ENCODE measurements around the gene NAT14. TPM values are rescaled to one million over a fixed set of nuclear protein-coding genes. Genes with fewer than 3 reads are reported as not detected.

NAT14 gene
- total RNA-seq, 1 experiment from 2014 or later: 17.5 TPM

- DNase-seq (no peak), ATAC-seq (no peak)
- H3K79me2 ChIP-seq (ENCODE audit: low read length): no peaks in the 10 kb centered on the region
- POLR2A ChIA-PET (ENCODE audit: unreplicated experiment): interaction anchor here (0.6 kb wide), 1 partner anchor 330 kb away, joined by 23 read pairs; no protein-coding TSS in a partner anchor
- no peak overlapping the region for H2AFZ ChIP-seq (ENCODE audit: low read length)
- TF ChIP-seq EZH2 (IDR thresholded peaks at IDR 0.05; ENCODE audit: low read length, unreplicated experiment) (no peak), EZH2phosphoT487 (IDR thresholded peaks at IDR 0.05; ENCODE audit: borderline replicate concordance, low read length) (no peak), CTCF (conservative IDR thresholded peaks at IDR 0.05; ENCODE audit: low read depth, low read length) (no peak)
- H3K36me3 ChIP-seq (ENCODE audit: low read depth, low read length): no peaks in the 10 kb centered on the region
- H3K27me3 ChIP-seq (ENCODE audit: low read length): no peaks in the 10 kb centered on the region
- H4K20me1 ChIP-seq (ENCODE audit: low read length): no peaks in the 10 kb centered on the region
- H3K9me2 ChIP-seq (replicated peaks; ENCODE audit: low read length): no peaks in the 10 kb centered on the region
- BruUV-seq (replicated peaks): no TSS peak
- peaks cover 33% of the 10 kb centered on the region for H3K4me1 ChIP-seq (ENCODE audit: insufficient read depth, low read length)
- H3K9me3 ChIP-seq (ENCODE audit: low read length): no peaks in the 10 kb centered on the region
- H3F3A ChIP-seq (ENCODE audit: low read length, unreplicated experiment): peaks cover 3% of the 10 kb centered on the region
- H3K4me2 ChIP-seq (ENCODE audit: low read length): peak overlapping the region; percentile 84
- H3K4me3 ChIP-seq (ENCODE audit: low read length): no peak overlapping the region; the same call in 1 of the 2 replicates
- CTCF ChIA-PET: interaction anchor here (1.9 kb wide), 1 partner anchor 18 kb away, joined by 13 read pairs; no protein-coding TSS in a partner anchor
- H3K27ac ChIP-seq (ENCODE audit: low read length): peak overlapping the region; percentile 73; the same call in 1 of the 2 replicates
- H3K9ac ChIP-seq (ENCODE audit: low read length): no peak overlapping the region
- intact Hi-C loops (cut with micrococcal nuclease): no loop called here
Observed at GRCh38 chr19:55486043-55486970, 1.3 kb downstream of the NAT14 start.

GRCh38 chr19:55486971-55487923 lies 2.3 kb downstream of the NAT14 start:
- no peaks in the 10 kb centered on the region for H3K9me2 ChIP-seq (replicated peaks; ENCODE audit: low read length)
- intact Hi-C loops (cut with micrococcal nuclease): no loop called here
- peak overlapping the region; percentile 73 for H3K27ac ChIP-seq (ENCODE audit: low read length)
- CTCF ChIA-PET: interaction anchor here (0.5 to 1.9 kb wide), 3 partner anchors 11 to 81 kb away, joined by 3 to 13 read pairs (median 3); partner anchors contain the start of gene ZNF628
- no peaks in the 10 kb centered on the region for H3K79me2 ChIP-seq (ENCODE audit: low read length)
- H3K4me2 ChIP-seq (ENCODE audit: low read length): peak overlapping the region; percentile 70
- H3K4me1 ChIP-seq (ENCODE audit: insufficient read depth, low read length): peaks cover 33% of the 10 kb centered on the region
- DNase-seq (peak; percentile 81), ATAC-seq (peak; percentile 69)
- H3K9me3 ChIP-seq (ENCODE audit: low read length): no peaks in the 10 kb centered on the region
- H4K20me1 ChIP-seq (ENCODE audit: low read length): no peaks in the 10 kb centered on the region
- POLR2A ChIA-PET (ENCODE audit: unreplicated experiment): interaction anchor here (0.6 kb wide), 1 partner anchor 331 kb away, joined by 23 read pairs; no protein-coding TSS in a partner anchor
- no TSS peak for BruUV-seq (replicated peaks)
- no peak for TF ChIP-seq CTCF (conservative IDR thresholded peaks at IDR 0.05; ENCODE audit: low read depth, low read length)
- TF ChIP-seq EZH2phosphoT487 (IDR thresholded peaks at IDR 0.05; ENCODE audit: borderline replicate concordance, low read length): no peak
- TF ChIP-seq EZH2 (IDR thresholded peaks at IDR 0.05; ENCODE audit: low read length, unreplicated experiment): no peak
- H3K4me3 ChIP-seq (ENCODE audit: low read length): peak overlapping the region; percentile 9; the same call in 1 of the 2 replicates
- no peaks in the 10 kb centered on the region for H3K36me3 ChIP-seq (ENCODE audit: low read depth, low read length)
- H3F3A ChIP-seq (ENCODE audit: low read length, unreplicated experiment): peaks cover 3% of the 10 kb centered on the region
- H3K9ac ChIP-seq (ENCODE audit: low read length): peak overlapping the region; percentile 18
- no peaks in the 10 kb centered on the region for H3K27me3 ChIP-seq (ENCODE audit: low read length)
- peak overlapping the region; percentile 39 for H2AFZ ChIP-seq (ENCODE audit: low read length)

Measured in PC-3 (cell line).